ENCODE results near the gene CDH24. TPM values are rescaled to one million over a fixed set of nuclear protein-coding genes. Genes with fewer than 3 reads are reported as not detected.

CDH24 gene
- total and polyA plus RNA-seq, 10 of the 15 experiments (the other 5 are each of a cell fraction or from before 2014, with no cell fraction given): 0.10 to 1.5 (median 0.45) TPM; not detected in 2

- Histone ChIP-seq H4K20me1 (ENCODE audit: control insufficient read depth, insufficient read depth) (no peaks in the 10 kb centered on the region), H3K4me2 (ENCODE audit: control insufficient read depth, insufficient read depth) (no peak overlapping the region), H3K9me3 (replicated peaks; ENCODE audit: control insufficient read depth, insufficient read depth, low read length) (no peaks in the 10 kb centered on the region), H3K27ac (ENCODE audit: control insufficient read depth, insufficient read depth) (no peak overlapping the region), H3K79me2 (ENCODE audit: control insufficient read depth, insufficient read depth, low read length) (peaks cover 17% of the 10 kb centered on the region), H3K27me3 (replicated peaks in 1 of 2; ENCODE audit: control insufficient read depth in 2 of 2, insufficient read depth in 2 of 2, low read length in 1 of 2) (no peaks in the 10 kb centered on the region), H3K4me3 (no peak overlapping the region), H3K36me3 (ENCODE audit: control insufficient read depth in 2 of 2, insufficient read depth in 2 of 2, low read length in 1 of 2) (peaks cover 2 to 27% of the 10 kb centered on the region in 2 experiments), H2AFZ (ENCODE audit: control insufficient read depth, low read depth, low read length) (no peak overlapping the region), H3K4me1 (ENCODE audit: control insufficient read depth, insufficient read depth, low read length) (peaks cover 6% of the 10 kb centered on the region), H3K9ac (ENCODE audit: control insufficient read depth, insufficient read depth, low read length) (no peak overlapping the region)
- ChIA-PET CTCF (interaction anchor here (0.7 to 4.0 kb wide), 8 partner anchors 24 to 101 kb away, joined by 3 to 16 read pairs (median 5); partner anchors contain the start of gene CDH24), SMC1A (ENCODE audit: uncharacterized antibody, unreplicated experiment) (interaction anchor here (1.2 kb wide), 2 partner anchors 14 to 25 kb away, joined by 3 to 4 read pairs; no protein-coding TSS in a partner anchor), POLR2A (interaction anchor here (1.1 kb wide), 1 partner anchor 25 kb away, joined by 3 read pairs; no protein-coding TSS in a partner anchor), RAD21 (ENCODE audit: unreplicated experiment) (no interaction called here)
- no peak for TF ChIP-seq JUND (IDR thresholded peaks at IDR 0.05; ENCODE audit: low read depth, low read length)
- TF ChIP-seq HSF1 (IDR thresholded peaks at IDR 0.05; ENCODE audit: low read depth, low read length): no peak
- no peak for TF ChIP-seq MTA2 (IDR thresholded peaks at IDR 0.05; ENCODE audit: low read depth)
- no peak for TF ChIP-seq ZNF274 (IDR thresholded peaks at IDR 0.05; ENCODE audit: insufficient read depth, insufficient read length)
- no peak for TF ChIP-seq NRF1 (conservative IDR thresholded peaks at IDR 0.05; ENCODE audit: low read depth, low read length)
- TF ChIP-seq NFIC (IDR thresholded peaks at IDR 0.05; ENCODE audit: low read depth, low read length): no peak
- TF ChIP-seq HCFC1 (IDR thresholded peaks at IDR 0.05; ENCODE audit: low read length): no peak
- no peak for TF ChIP-seq LARP7 (IDR thresholded peaks at IDR 0.05)
- TF ChIP-seq RELA (IDR thresholded peaks at IDR 0.05; ENCODE audit: borderline replicate concordance, partially characterized antibody): no peak
- TF ChIP-seq RBBP5 (conservative IDR thresholded peaks at IDR 0.05): no peak
- no peak for TF ChIP-seq RB1 (IDR thresholded peaks at IDR 0.05; ENCODE audit: borderline replicate concordance)
- no peak for TF ChIP-seq ZNF592 (IDR thresholded peaks at IDR 0.05)
- no peak for TF ChIP-seq ZBTB11 (CRISPR knock-in tag; IDR thresholded peaks at IDR 0.05)
- TF ChIP-seq CREM (IDR thresholded peaks at IDR 0.05; ENCODE audit: low read depth): no peak
- no peak for TF ChIP-seq NR2C2 (IDR thresholded peaks at IDR 0.05; ENCODE audit: borderline replicate concordance, control insufficient read depth, insufficient read length, low read depth)
- in situ Hi-C loops (cut with MboI) (no loop called here), intact Hi-C loops (cut with micrococcal nuclease; ENCODE audit: unreplicated experiment) (no loop called here)
- DNase-seq (ENCODE audit: low read depth, low spot score) (no peak), ATAC-seq (no peak), FAIRE-seq (no peak)
- 94% methylated on average over 4 of the region's 4 CpGs for WGBS (ENCODE audit: insufficient coverage, insufficient replicate concordance, low lambda C conversion rate, missing lambda C conversion rate)
- BruUV-seq (replicated peaks): TSS peak; percentile 45
Measured at GRCh38 chr14:23030936-23031335, 26.4 kb downstream of the CDH24 start.
